ENCODE results near the gene KY.

Gene KY

DNA sequence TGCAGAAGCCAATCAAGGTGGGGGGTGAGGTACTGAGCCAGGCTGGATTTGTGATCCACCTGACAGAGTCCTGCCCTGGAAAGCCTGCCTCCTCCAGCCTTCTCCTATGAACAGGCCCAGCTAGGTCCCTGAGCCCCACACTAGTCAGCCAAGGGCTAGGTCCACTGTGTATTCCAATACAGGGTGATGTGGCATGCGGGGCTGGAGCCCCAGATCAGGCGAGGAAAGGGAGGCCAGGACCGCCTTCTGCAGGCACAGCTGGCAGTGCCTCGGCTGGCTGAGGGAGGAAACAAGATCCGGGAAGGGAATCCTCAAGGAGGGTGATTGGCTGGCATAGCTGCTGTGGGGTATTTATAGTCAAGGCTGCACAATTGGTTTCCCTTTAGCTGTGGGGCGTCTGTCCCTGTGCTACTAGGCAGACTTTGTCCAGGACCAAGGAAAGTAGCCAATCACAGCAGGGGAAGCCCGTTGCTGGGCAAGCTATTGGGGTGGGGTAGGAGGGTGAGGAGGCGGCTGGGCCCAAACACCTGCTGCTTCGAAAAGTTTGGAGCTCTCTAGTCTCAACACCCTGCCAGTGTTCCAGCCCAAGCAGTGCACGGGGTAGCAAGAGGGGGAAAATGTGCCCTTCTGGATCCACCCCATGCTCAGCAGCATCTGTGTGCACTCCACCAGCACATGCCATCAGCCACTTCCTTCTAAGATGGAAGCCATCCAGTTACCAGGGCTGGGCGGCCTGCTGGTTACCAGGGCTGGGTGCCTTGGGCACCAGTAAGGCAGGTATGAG, 5.9 kb downstream of the KY start:
- DNase-seq, result no peak

DNA sequence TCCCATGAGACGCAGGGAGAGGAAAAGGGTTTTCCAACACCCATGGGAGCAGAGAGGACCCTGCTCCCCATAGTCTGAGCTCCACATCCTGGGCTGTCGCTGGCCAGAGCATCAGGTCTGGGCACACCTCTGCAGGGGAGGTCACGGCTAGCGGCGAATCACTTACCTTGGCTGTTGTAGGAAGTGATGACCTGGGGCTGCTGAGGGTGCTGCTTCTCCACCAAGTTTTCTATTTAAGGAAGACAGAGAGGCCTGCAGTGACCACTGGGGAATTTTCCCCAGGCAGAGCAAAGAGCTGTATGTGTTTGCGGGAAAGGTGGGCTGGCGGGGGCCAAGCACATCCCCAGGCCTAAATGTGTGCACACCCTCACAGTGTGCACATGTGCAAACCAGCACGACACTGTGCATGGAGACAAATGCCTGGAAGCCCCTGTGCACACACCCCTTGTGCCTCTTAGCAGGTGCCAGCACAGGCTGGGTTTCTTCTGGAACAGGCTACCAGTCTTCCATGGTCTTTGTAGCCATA, 7.6 kb downstream of the KY start:
- no peak for DNase-seq

DNA sequence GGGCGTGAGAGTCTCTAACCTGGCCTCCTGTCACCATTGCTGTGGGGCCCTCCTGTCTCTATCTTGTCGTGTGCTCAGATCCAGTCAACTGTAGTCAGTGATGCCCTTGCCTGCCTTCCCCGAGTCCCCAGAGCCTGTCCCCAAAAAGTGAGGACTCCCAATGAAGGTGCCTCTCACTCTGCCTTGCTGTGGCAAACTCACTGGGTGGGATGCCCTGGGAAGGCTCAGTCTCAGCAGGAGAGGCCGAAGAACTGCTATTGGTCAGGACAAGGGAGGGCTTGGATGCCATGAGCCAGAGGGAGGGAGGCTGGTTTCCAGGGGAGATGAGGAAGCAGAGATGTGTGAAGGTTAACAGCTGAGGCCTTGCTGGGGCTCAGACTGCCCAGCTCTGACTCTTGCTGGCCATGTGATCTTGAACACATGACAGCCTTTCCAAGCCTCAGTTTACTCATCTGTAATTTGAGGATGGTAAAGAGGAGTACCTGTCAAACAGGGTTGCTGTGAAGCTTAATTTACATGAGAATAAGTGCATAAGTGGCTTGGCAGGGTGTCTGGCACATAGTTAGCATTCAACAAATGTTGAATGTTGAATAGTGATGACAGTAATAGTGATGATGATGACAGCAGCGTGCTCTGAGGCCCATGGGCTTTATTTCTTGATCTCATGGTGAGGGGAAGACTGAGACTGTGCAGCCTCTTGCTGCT, 8.2 kb downstream of the KY start:
- no peak for DNase-seq

DNA sequence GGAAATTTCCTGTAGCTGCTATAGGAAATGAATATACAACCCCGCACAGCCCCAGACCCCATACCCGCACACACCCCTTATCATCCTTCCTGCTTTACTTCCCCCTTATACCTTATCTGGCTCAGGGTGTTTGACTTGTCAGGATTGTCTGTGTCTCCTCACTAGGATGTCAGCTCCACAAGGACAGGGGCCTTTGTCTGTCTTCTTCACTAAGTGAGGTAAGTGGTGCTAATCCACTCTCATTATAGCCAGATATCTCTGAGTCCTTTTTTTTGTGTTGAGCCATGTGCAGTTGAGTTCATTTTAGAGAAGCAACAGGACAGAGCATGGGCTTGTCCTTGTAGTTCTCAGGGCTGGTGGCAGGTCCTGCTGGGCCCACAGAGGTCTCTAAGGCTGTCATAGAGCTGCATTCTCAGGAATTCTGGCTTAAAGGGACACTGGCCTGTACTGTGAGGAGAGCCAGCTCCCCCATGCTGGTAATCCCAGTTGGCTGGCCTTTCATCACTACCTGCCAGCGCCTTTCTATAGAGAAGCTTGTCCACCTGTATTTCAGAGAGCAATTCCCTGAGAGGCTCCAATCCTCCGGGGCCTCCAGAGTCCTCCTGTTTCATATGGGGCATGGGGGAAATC, 9.0 kb downstream of the KY start:
- DNase-seq, result no peak

DNA sequence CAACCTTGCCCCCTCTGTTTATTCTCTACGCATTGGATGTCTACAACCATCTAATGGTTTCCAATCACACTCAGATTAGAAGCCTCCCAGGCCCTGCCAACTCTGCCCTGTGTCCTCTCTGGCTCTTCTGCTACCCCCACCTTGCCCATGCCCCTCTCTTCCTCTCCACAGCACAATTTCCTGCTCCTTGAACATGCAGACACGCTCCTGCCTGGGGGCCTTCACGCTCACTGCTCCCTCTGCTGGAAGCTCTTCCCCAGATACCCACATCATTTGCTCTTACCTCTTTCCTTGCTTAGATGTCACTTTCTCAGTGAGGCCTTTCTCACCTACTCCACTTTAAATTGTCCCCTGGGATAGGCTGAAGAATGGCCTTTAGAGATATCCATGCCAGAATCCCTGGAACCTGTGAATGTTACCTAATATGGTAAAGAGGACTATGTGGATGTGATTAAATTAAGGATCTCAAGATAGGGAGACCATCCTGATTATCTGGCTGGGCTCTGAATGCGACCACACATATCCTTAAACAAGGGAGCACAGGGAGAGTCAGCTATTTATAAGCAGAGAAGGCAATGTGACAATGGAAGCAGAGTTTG, 9.9 kb downstream of the KY start:
- DNase-seq, result no peak

DNA sequence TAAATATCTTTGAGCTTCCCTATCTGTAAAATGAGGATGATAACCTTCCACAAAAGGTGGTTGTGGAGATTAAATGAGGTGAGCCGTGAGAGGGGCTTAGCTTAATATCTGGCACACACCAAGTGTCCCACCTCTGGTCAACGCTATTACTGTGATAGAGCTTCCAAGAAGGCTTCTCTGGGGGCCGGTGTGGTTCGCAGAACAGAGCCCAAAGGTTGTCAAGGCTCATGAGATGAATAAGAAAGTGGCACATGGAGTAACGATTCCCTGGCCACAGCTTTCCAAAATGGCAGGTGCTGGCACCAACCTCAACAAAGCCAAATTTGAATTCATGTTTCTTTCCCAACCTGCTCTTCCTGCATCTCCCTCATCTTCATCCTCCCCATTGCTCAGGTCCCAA, 10.4 kb downstream of the KY start:
- DNase-seq, result no peak

DNA sequence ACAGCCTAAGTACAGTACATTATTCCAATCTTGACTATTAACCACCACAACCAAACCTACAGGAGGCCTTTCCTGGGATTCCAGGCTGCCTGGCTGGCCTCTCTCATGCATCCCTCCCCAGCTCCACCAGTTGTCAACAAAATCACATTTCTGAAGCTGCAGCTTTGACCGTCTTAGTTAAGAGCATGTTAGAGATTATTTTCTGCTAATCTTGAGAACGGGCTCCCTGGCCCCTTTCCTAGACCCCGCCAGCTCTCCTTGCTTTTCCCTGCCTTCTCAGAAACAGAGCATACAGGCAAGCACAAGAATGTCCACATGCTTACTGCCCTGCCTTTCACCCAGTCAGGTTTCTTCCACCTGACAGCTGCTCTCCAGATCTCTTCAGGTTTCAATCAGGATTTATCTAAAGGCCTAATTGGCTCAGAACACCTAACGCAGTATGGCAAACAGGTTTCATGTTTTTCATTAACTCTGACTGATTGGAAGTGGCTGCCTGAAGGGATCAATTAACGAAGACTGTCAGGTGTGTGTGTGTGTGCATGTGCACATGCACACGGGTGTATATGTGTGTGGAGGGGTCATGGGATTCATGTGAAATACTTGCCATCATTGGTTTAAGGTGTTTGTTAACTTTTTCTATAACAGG, 12.3 kb downstream of the KY start:
- DNase-seq, result no peak

DNA sequence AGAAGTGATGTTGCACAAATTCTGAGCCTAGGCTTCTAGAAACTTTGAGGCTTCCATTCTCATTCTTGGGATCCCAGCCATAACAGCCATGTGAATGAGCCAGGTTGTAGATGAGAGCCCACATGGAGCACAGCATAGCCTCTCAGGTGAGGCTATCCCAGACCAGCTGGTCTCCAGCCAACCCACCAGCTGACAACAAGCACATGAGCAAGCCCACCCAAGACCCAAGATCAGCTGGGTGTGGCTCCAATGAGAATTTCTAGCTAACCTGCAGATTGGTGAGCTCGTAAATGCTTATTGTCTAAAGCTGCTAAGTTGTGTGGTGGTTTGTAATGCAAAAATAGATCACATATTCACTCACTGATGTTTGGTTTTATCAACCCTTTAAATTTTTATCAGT, 14.4 kb downstream of the KY start:
- DNase-seq, result no peak

DNA sequence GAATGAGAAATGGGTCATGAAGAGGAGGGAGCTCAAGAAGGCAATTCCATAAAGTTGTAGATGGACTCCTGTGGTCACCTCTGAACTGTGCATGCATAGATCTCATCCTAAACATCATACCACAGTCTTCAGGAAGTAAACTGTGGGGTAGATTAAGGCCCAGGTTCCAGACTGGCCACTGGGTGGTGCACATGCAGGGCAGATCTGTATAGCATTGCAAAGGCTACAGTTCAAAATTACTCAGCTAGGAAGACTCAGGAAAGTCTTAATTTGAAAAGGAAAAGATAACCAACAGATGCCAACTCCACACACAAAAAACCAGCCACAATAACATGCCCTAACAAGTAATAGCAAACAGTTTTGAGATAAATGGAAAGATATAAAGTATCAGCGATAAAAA, 20.3 kb downstream of the KY start:
- no peak for DNase-seq

DNA sequence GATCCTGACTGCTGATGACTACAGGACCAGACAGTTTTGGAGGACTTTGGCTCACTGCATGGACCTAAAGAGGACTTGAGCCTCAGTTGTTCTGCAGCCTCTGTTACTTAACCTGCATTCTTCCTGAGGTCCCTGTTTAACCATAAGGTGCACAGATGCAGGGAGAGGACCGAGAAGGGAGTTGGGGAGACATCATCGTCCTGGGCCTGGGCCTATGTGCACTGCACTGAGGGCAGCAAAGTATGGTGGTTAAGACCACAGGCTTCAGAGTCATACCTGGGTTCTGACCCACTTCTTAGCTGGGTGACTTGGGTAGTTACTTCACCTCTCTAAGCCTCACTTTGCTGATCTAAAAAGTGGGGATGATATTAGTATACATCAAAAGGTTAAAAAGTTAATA, 21.9 kb downstream of the KY start:
- DNase-seq, result no peak

DNA sequence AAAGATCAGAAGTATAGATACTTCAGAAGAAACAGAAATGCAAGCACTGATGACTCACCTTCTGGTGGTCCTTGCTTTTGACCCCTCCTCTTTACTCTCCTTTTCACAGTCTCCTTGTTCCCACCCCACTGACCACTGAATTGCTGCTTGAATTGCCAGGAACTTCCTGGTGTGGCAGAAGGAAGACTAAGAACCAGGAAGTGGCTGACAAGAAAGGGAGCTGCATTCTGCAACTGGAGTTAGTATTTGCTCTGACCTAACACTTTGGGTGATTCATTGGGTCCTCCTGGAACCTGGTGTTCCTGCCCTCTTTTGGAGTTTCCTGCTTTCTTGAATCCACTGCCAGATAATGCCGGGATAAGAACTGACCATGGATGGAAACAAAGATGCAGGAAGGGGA, 23.0 kb downstream of the KY start:
- DNase-seq, result no peak

DNA sequence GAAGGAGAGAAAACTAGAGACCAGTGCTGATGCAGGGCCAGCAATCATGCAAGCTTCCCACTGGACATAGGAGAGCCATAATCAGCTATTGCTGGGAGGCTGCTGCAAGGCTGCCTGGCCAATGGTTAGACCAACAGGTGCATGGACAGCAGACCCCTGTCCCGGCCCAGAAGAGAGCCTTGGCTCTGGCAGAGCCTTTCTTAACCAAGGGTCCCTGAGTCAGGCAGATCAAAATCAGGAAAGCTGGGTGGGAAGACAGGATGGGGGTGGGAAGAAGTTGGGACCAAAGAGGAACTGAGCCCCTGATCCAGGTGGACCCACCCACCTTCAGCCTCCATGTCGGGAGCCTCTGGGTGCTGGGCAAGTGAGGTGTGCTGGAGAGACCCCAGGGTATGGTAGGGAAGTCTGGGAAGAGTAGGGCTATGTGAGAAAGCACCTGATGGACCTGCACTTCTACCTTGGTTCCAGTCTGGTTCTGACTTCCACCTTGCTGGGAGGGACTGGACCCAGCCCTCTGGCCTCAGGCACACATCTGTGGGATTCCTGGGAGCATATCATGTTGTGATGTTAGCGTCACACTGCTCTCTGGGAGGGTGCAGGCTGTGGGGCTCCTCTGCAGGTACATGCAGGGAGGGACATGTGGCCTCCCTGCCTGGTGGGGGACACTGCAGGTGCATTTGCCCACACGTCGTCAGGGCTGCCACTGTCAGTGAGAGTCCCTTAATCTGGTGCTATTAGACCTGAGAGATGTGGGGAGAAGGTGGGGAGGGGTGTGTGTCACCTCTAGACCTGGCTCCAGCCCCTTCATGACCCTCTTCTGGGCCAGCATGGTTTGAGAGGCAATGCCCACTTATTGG, 24.7 kb downstream of the KY start:
- no peak for DNase-seq

DNA sequence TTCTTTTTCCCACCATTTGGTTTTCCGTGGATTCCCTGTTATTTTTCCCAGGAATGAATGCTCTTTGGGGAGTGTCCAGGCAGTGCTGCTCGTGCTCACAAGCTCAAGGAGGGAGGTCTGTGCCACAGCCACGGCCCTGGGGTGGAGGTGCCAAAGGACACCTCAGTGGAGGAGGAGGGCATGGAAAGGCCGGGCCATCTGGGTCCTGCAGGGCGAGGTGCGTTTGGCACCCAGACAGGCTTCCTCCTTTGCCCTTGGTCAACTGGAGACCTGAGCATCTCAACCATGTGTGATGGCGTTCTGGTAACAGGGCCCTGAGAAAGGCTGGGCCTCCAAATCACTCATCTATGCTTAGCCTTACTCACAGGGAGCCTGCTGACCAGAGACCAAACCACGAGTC, 25.4 kb downstream of the KY start:
- no peak for DNase-seq

DNA sequence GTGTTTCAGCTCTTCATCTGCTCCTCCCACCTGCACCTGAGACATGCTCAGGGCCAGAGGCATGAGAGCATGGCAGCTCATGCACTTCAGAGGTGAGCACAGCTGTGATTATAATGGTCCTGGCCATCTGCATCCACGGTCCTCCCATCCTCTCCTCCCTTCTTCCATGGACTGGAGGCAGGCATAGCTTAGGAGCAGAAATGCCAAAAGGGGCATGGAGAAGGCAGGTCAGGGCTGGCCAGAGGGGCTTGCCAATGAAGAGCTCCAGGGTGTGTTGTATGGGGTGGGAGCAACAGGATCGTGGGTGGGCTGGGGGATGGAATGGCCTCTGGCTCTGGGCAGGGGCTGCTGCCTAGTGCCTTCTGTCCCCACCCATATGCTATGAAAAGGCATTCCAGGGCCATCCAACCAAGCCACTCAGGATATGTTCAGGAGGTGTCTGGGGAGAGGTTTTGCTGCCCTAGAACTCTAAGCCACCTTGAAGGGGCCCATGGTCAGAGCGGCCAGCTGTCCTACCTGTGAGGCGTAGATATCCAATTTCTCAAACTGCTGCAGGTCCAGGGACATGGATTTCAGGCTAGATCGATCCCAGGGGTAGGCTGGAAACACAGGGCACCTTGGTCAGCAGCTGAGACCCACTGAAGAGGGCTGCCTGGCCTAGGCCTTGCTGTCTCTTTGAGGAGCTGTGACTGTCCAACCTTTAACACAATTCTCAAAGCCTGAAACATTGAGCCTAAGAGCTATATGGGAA, 26.1 kb downstream of the KY start:
- DNase-seq, result no peak

DNA sequence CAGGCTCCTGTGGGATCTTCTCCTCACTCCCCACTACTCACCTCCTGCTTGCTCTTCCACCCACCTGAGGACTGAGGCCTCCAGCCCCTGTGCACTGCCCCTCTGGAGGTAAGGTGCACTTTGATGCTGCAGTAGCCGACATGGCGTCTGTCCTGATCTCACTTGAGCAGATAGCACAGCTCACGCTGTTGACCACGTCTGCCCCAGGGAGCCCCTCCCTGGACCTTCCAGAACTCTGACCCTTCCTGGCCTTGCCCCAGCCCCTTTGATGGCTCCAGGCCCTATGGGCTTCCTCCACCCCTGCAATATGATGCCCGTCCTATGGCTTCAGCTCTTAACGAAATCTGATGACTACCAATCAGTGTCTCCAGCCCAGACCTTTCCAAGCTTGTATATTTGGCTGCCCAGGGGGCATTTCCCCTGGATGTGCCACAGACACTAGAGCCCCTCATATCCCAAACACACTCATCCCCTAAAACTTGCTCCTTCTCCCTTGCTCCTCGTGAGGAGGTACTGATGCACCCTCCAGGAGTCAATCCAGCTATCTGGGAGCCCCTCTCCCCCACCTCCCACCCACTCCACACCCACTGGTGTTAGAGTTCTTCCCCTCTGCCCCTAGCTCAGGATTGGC, 27.1 kb downstream of the KY start:
- DNase-seq, result no peak

DNA sequence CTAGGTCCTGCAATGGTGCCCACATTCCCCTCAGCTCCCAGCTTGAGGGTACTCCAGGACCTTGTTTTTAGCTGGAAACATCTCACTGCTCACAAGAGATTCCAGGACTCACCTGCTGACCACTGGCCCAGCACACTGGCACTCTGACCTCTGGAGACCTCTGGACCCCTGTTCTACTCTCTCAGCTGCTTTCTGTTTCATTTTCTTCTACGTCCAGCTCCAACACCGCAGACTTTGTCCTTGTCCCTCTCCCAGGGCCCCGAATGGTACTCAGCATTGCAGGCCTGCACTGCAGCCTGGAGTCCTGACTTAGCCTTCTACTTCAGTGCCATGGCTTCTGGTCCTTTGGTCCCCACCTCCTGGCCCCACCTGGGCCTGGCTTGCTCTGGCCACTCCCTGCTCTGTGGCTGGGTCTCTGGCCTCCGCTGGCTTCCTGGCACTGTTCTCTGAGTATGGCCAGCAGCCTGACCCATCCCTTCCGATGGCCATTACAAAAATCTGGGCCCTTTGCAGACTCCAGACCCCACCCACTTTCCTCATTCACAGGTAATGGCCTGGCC, 27.9 kb downstream of the KY start:
- DNase-seq, result no peak

DNA sequence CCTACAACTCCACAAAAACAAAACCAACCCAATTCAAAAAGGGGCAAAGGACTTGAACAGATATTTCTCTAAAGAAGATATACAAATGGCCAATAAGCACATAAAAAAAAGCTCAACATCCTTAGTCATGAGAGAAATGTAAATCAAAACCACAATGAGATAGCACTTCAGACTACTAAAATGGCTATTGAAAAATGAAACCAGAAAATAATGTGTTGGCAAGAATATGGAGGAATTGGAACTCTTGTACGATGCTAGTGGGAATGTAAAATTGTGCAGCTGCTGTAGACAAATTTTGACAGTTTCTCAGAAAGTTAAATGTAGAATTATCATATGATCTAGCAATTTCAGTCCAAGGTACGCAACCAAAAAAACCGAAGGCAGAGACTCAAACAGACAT, 29.0 kb downstream of the KY start:
- DNase-seq, result no peak

DNA sequence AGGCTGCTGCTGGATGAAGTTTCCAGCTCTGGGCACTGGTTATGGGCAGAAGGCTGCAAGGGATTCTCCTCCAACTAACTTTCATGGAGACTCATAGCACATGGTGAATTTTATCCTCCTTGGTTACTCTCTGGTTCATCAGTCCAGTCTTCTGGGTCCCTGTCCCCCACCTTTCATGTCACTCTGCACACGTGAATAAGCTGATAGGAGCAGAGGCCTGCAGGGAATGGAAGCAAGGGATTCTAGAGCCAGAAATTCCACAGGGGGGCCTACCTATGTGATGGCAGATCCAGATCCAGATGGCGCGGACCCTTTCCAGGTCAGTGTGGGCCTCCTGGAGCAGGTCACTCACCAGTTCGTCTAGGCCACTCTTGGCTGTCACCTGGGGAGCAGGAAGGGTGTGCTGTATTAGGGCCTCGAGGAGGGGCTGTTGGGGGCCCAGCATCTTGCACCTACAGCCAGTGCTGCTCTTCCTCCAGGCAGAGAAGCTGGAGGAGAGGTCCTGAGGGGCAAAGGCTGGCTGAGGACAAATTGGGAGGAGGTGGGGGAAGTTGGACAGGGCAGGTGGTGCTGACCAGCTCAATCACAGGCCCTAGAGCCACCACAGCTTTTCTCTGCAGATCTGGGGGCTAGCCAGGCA, 30.2 kb downstream of the KY start:
- no peak for DNase-seq

DNA sequence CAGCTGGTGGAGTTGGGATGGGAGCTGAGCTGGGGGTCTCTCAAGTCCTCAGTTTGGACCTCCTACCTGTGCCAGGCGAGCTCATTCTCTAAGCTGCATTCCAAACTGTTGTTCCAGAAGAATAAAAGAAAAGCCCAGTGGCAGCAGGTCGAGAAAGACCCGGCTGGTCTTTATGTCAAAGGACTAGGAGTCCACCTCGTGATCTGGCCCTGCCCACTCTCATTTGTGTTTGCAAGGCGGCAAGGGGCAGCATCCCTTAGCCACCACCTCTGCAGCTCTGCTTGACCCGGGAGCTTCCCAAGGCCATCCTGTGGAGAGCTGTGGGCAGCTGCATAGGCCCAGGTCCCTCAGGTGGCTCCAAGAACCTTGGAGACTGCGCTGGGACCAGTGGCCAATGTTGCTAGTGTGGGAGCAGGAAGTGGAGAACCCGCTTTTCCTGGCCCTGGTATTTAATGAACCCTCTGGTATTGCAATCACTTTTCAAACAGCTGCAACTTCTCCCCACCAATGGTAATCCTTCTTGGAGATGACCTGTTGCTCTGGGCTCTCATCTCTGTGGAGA, 30.9 kb downstream of the KY start:
- no peak for DNase-seq

DNA sequence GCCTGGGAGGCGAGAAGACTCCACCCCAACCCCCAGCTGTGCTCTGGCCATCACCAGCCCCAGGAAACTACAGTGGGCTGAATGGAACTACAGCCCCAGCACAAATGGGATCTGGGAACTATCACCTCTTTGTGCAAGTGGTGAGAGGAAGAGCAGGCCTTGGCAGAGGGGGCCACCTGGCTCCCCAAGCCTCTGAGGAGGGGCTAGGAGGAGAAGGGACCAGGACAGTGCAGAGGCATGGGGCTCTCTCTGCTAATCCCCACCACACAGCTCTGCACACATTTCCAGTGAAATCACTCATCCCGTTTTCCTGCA, 31.6 kb downstream of the KY start:
- no peak for DNase-seq

Measured in activated CD4-positive, alpha-beta T cell treated with anti-CD3 and anti-CD28 coated beads for 1 hour (primary cell).